ENCODE data around the gene RYR1. TPM values are rescaled to one million over a fixed set of nuclear protein-coding genes. Genes with fewer than 3 reads are reported as not detected.

The RYR1 gene
- total RNA-seq, 1 donor from 2014 or later = 9.3 TPM

- no peak overlapping the region for H3K27ac Mint-ChIP-seq
- no peak overlapping the region for H3K4me3 Mint-ChIP-seq
These were observed 8.3 kb downstream of the RYR1 start for GRCh38 chr19:38441657-38442348.

GRCh38 chr19:38442736-38443135 is 9.2 kb downstream of the RYR1 start:
- no peak for DNase-seq (ENCODE audit: extremely low spot score, unreplicated experiment)
- Mint-ChIP-seq H3K36me3 (no peaks in the 10 kb centered on the region), H3K9me3 (no peaks in the 10 kb centered on the region), H3K4me3 (no peak overlapping the region), H3K4me1 (ENCODE audit: unreplicated experiment) (no peaks in the 10 kb centered on the region), H3K27me3 (peaks cover 4% of the 10 kb centered on the region), H3K27ac (no peak overlapping the region)
- no peak for TF ChIP-seq CTCF (conservative IDR thresholded peaks at IDR 0.05)

More at GRCh38 chr19:38441657-38442348, 8.3 kb downstream of the RYR1 start:
- Mint-ChIP-seq H3K4me1 (ENCODE audit: unreplicated experiment) (no peaks in the 10 kb centered on the region), H3K36me3 (no peaks in the 10 kb centered on the region), H3K9me3 (no peaks in the 10 kb centered on the region), H3K27me3 (peaks cover 4% of the 10 kb centered on the region)
- TF ChIP-seq CTCF (conservative IDR thresholded peaks at IDR 0.05) = no peak
- DNase-seq (ENCODE audit: extremely low spot score, unreplicated experiment) = no peak

DNA sequence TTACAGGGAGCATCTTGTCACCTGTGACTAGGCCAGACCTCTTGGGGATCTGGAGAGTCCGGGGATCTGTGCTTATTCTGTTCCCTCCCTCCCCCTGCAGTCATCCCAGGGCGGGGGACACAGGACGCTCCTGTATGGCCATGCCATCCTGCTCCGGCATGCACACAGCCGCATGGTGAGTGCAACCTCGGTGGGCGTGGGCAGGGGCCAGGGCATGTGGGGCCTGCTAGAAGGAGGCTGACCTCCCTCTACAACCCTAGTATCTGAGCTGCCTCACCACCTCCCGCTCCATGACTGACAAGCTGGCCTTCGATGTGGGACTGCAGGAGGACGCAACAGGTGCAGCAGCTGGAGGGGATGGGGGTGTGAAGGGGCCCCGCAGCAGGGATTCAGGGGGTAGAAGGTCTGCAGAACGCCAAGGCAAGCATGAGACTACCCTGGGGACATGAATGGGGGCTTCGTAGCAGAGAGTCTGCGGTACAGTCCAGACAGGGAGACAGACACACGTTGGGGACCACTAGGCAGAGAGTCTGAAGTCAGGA is 10.0 kb downstream of the RYR1 start:
- TF ChIP-seq CTCF (conservative IDR thresholded peaks at IDR 0.05) = no peak
- H3K4me3 Mint-ChIP-seq = no peak overlapping the region
- H3K9me3 Mint-ChIP-seq = no peaks in the 10 kb centered on the region
- H3K27ac Mint-ChIP-seq = no peak overlapping the region
- no peaks in the 10 kb centered on the region for H3K36me3 Mint-ChIP-seq
- DNase-seq (ENCODE audit: extremely low spot score, unreplicated experiment) = no peak
- peaks cover 4% of the 10 kb centered on the region for H3K27me3 Mint-ChIP-seq
- no peaks in the 10 kb centered on the region for H3K4me1 Mint-ChIP-seq (ENCODE audit: unreplicated experiment)

GRCh38 chr19:38444026-38444425 is 10.5 kb downstream of the RYR1 start:
- Mint-ChIP-seq H3K27me3 (peaks cover 4% of the 10 kb centered on the region), H3K36me3 (no peaks in the 10 kb centered on the region), H3K4me1 (ENCODE audit: unreplicated experiment) (no peaks in the 10 kb centered on the region), H3K27ac (no peak overlapping the region), H3K4me3 (no peak overlapping the region), H3K9me3 (no peaks in the 10 kb centered on the region)
- no peak for DNase-seq (ENCODE audit: extremely low spot score, unreplicated experiment)
- no peak for TF ChIP-seq CTCF (conservative IDR thresholded peaks at IDR 0.05)

- no peaks in the 10 kb centered on the region for H3K36me3 Mint-ChIP-seq
- H3K9me3 Mint-ChIP-seq = no peaks in the 10 kb centered on the region
- no peak for DNase-seq (ENCODE audit: extremely low spot score, unreplicated experiment)
- no peaks in the 10 kb centered on the region for H3K4me1 Mint-ChIP-seq (ENCODE audit: unreplicated experiment)
- peaks cover 4% of the 10 kb centered on the region for H3K27me3 Mint-ChIP-seq
- no peak overlapping the region for H3K27ac Mint-ChIP-seq
- TF ChIP-seq CTCF (conservative IDR thresholded peaks at IDR 0.05) = no peak
- H3K4me3 Mint-ChIP-seq = no peak overlapping the region
These were observed 11.9 kb downstream of the RYR1 start for GRCh38 chr19:38445362-38445761.
